Uterus (tissue), 2 donors: ENCODE measurements around the gene VWA3B.
"Not testable (repeated sequence)": the region's sequence is repeated elsewhere in the genome, so short reads cannot be mapped to it uniquely, and the experiment has no call there.

ENCODE experiments used
- POLR2A ChIP-seq, 2 donors: fragments of 450-650 bp; IDR thresholded peaks; one replicate each; pipeline ENCODE4 v1.6.1; 2016; ENCODE audit warnings: antibody characterized with exemption in 2 of 2, mild to moderate bottlenecking in 1 of 2, moderate library complexity in 1 of 2
- TF ChIP-seq, protein P1 (sequence below), 4 experiments: fragments of 200-600 bp in 2 of 4; fragments of 450-650 bp in 2 of 4; sonication (generic) in 2 of 4; IDR thresholded peaks; one replicate each; pipeline ENCODE4 v1.5.1; 2016 to 2019; ENCODE audit warnings: antibody characterized with exemption in 4 of 4, mild to moderate bottlenecking in 2 of 4, moderate library complexity in 1 of 4

DNA sequence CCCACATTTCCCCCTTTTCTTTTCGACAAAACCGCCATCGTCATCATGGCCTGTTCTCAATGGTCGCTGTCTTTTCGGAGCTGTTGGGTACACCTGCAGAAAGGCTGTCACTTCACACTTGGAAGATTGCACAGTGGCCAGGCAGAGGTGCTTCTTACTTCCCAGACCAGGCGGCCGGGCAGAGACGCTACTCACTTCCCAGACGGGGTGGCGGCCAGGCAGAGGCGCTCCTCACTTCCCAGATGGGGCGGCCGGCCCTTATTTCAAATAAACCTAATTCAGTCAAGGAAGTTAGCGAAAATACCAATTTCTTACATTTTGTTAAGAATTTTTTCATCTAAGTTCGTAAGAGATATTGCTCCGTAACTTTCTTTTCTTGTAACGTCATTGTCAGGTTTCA, 15.3 kb downstream of the VWA3B start:
- TF ChIP-seq, protein P1, sequence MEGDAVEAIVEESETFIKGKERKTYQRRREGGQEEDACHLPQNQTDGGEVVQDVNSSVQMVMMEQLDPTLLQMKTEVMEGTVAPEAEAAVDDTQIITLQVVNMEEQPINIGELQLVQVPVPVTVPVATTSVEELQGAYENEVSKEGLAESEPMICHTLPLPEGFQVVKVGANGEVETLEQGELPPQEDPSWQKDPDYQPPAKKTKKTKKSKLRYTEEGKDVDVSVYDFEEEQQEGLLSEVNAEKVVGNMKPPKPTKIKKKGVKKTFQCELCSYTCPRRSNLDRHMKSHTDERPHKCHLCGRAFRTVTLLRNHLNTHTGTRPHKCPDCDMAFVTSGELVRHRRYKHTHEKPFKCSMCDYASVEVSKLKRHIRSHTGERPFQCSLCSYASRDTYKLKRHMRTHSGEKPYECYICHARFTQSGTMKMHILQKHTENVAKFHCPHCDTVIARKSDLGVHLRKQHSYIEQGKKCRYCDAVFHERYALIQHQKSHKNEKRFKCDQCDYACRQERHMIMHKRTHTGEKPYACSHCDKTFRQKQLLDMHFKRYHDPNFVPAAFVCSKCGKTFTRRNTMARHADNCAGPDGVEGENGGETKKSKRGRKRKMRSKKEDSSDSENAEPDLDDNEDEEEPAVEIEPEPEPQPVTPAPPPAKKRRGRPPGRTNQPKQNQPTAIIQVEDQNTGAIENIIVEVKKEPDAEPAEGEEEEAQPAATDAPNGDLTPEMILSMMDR (IDR thresholded peaks at IDR 0.05) = not testable (repeated sequence)
- not testable (repeated sequence) for TF ChIP-seq POLR2A (IDR thresholded peaks at IDR 0.05)
